DOHH2 (cell line): Measurements from ENCODE around the gene TRRAP.

Experiments
- CTCF ChIP-seq: fragments of 200-600 bp; sonication (generic); IDR thresholded peaks from one replicate; pipeline ENCODE4 v1.5.1; 2014; ENCODE audit warnings: antibody characterized with exemption, mild to moderate bottlenecking, low read depth, low read length; ENCODE audit not compliant: poor library complexity, severe bottlenecking
- EZH2phosphoT487 ChIP-seq: fragments of 200-600 bp; sonication (generic); IDR thresholded peaks from 2 replicates; pipeline ENCODE4 v1.6.1; 2017; ENCODE audit warnings: borderline replicate concordance, mild to moderate bottlenecking, antibody characterized with exemption, low read length, moderate library complexity, mixed read lengths

GRCh38 chr7:99042957-99043356, 164.6 kb downstream of the TRRAP start:
- no peak for TF ChIP-seq CTCF
- TF ChIP-seq EZH2phosphoT487 = no peak
